Measurements from ENCODE around the gene ID3. TPM values are rescaled to one million over a fixed set of nuclear protein-coding genes. Genes with fewer than 3 reads are reported as not detected.

ID3 gene, protein sequence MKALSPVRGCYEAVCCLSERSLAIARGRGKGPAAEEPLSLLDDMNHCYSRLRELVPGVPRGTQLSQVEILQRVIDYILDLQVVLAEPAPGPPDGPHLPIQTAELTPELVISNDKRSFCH
- total RNA-seq: 82.4 TPM
- long read RNA-seq, transcript ID3-201 (3 exons, 1,251 nt): major isoform, 133 of 142 reads
- long read RNA-seq, partial matches to known transcripts: 0 of 142 reads
- long read RNA-seq, other reads (novel, unspliced or antisense): 5 of 142 reads

DNA sequence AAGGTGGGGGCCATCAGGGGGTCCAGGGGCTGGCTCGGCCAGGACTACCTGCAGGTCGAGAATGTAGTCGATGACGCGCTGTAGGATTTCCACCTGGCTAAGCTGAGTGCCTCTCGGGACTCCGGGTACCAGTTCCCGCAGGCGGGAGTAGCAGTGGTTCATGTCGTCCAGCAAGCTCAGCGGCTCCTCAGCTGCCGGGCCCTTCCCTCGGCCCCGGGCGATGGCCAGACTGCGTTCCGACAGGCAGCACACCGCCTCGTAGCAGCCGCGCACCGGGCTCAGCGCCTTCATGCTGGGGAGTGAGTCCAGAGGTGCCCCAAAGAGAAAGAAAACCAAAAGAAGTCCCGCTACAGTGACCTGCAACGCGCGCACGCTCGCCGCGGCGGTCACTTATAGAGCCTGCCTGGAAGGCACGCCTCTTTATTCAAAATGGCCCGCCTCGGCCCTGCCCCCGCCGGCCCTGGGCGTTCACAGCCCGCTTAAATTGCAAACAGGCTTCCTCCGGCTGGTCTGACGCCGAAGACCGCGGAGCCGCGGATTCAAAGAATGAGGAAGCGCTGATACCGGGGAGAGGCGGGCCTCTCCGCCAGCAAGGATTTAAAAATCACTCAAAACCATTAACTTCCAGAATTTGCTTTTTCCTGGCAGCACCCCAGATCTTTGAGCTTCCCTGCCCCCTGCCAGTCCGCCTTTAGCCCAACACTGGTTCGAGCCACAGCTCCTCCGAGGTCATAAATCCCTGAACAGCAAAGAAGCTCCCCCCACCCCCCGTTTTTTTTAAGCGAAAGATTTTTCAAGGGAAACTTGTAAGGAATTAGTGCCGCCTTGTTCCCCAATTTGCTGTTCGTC, at the start of gene ID3:
Gene ID3, minus strand, starts transcription at position 366 of the 849 bp plus-strand sequence. Its CDS starts 75 bp downstream, at position 291.
- intact Hi-C loops (cut with micrococcal nuclease): no loop called here
- DNase-seq: peak; percentile 98
- ATAC-seq: peak; percentile 76

DNA sequence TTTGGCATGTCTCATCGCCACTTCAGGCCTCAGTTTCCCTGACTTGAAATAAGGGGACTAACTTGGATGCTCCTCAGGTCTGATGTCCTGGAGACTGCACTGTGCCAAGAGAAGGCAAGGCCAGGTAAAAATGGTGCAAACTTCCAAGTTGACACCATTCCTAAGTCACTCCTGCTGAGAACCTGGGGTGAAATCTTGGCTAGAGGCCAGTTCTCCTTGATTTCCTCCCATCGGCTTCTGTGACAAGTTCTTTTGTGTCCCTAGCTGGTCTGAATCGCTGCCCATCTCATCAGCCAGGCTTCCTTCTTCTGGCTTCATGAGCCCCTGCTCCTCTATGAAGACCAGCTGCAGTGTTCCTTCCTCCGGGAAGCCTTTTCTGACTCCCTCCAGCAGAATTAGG, 48.6 kb upstream of the ID3 start:
- DNase-seq: no peak
- ATAC-seq: no peak
- intact Hi-C loops (cut with micrococcal nuclease): no loop called here

DNA sequence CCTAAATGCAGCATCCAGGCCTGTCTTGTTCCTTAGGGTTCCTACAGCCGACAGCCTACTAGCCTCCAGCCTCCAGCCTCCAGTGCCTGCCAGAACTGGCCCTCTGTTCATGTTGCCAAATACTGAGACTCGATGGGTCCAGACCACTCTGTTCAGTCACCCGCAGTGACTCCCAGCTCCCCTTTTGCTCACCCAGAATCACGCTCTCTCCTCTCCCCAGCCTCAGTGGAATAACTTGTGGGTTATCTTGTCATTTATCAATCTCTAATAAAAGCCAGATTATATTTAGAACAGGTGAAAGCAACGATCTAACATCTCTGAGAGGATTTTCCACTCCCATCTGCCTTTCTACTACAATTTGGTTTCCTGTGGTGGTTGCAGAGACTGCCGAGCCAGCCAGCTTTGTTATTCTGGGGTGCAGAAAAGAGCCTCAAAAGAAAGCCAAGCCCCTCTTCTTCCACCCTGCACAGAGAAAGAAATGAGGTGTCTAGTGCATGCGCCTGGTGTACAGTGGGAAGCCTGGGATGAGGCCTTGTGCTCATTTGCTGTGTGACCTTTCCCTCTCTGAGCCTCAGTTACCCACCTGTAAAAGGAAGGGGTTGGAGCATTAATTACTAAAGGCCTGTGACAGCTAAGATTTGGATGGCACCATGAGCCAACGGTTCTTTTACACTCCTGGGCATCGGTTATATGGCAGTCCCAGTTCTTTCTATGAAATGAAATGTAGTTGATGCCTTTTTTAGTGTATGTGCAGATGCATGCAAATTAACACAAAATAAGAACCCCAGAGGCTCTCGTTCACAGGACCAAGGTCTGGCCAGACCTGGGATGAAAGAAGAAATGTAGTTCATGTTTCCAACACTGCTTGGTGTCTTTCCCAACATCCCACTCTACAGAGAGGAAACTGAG, 42.9 kb upstream of the ID3 start:
- intact Hi-C loops (cut with micrococcal nuclease): no loop called here
- ATAC-seq: no peak
- DNase-seq: no peak

DNA sequence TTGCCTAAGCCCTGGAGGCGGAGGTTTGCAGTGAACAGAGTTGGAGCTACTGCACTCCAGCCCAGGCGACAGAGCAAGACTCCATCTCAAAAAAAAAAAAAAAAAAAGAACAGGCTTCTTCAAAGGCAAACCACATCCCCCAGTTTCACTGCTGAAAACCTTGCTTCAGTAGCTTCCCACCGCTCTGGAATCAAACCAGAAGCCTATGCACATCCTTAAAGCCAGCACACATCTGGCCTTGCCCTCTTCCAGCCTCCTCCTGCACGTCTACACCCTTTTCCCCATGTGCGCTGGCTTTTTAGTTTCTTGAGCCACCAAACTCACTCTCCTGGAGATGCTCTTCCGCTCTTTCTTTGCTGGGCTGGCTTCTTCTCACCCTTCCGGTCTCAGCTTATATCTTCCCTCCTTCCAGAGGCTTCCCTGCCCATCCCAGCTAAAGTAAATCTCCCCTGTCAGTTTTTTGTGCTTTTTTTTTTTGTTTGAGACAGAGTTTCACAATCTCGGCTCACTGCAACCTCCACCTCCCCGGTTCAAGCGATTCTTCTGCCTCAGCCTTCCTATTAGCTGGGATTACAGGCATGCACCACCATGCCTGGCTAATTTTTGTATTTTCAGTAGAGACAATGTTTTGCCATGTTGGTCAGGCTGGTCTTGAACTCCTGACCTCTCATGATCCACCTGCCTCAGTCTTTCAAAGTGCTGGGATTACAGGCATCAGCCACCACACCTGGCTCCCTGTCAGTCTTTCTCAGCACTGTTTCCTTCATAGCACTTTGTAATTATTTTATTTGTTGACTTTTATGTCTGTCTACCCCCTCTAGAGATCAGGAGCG, 42.0 kb upstream of the ID3 start:
- intact Hi-C loops (cut with micrococcal nuclease): no loop called here
- ATAC-seq (no peak), DNase-seq (no peak)

DNA sequence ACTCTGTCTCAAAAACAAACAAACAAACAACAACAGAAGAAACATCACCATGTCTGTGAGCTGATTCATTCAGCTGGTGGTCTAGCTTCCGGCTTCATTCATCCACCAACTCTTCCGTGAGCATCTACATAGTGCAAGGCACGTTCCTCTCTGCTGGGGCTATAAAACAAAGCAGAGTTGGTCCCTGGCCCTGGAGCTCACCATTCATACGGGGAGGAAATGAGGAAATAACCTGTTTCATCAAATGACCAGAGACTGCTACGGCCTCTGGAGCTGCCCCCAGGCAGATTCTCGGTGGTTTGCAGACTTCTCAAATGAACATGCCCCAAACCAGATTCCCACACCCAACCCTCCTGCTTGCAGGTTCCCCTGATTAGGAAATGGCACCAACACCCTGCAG, 41.0 kb upstream of the ID3 start:
- intact Hi-C loops (cut with micrococcal nuclease): no loop called here
- ATAC-seq: no peak

DNA sequence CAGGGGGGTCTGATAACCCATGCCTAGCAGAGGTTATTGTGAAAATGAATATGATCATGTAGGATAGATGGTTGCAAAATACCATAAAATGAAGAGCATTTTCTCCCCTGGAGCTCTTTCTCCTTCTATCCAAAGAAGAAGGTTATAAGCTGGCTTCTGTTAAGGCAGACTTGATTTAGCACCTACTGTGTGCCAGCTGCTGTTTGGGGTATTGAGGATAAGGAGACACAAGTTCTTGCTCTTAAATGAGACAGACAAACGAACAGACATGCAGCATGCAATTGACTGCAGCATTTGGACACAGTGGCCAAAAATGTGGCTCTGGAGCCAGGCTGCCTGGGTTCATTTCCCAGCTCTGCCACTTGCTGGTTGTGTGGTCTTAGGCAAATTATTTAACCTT, 39.8 kb upstream of the ID3 start:
- DNase-seq (no peak), ATAC-seq (no peak)
- intact Hi-C loops (cut with micrococcal nuclease): no loop called here

More for the DNA sequence above, 41.0 kb upstream of the ID3 start:
- no peak for DNase-seq

DNA sequence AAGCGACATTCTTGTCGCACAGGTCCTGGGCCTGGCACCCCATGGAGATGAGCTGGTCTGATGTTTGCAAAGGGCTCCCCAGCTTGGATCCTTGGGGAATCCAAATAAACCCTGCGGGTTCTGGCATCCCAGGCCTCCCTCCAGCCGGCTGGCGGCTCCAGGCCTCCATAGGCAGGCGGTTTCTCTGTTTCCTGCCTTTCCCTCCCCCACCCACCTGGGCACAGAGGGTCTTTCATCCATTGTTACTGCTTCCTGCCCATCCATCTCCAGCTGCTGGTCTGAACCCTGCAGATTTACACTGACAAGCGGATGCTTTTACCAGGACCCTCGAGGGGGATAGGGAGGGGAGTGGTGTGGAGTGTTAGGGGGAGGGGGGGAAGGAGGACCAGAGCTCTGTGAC, 39.1 kb upstream of the ID3 start:
- DNase-seq (no peak), ATAC-seq (no peak)
- intact Hi-C loops (cut with micrococcal nuclease): no loop called here

DNA sequence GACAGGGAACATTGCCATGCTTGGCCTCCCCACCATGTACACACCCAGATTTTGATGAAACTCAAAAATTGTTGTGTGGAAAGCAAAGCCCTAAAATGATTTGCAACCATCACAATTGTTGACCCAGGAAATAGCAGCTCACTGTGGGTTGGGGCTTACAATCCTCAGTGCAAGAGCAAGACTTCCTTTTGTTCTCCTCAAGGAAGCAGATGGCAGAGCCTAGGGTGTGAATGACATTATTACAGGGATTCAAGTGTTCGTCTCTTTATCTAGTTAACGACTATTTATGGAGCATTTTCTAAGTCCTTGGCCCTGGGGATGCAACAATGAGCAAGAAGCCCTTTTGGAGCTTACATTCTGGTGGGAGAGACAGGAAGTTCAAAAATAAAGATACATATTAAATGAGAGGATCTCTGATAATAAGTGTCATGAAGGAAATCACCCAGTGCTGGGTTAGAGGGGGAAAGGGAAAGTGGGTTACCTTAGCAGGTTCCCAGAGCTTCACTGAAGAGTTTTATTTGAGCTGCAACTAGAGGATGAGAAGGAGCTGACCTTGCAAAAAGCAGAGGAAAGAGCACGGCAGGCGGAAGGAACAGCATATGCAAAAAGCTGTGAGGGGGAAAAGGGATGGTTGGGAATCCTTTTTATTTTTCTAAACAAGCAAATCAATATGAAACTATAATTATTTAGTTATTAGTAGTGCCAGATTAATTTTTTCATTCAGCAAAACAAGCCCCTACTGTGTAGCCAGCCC, 38.5 kb upstream of the ID3 start:
- no peak for DNase-seq
- ATAC-seq: no peak
- intact Hi-C loops (cut with micrococcal nuclease): no loop called here

DNA sequence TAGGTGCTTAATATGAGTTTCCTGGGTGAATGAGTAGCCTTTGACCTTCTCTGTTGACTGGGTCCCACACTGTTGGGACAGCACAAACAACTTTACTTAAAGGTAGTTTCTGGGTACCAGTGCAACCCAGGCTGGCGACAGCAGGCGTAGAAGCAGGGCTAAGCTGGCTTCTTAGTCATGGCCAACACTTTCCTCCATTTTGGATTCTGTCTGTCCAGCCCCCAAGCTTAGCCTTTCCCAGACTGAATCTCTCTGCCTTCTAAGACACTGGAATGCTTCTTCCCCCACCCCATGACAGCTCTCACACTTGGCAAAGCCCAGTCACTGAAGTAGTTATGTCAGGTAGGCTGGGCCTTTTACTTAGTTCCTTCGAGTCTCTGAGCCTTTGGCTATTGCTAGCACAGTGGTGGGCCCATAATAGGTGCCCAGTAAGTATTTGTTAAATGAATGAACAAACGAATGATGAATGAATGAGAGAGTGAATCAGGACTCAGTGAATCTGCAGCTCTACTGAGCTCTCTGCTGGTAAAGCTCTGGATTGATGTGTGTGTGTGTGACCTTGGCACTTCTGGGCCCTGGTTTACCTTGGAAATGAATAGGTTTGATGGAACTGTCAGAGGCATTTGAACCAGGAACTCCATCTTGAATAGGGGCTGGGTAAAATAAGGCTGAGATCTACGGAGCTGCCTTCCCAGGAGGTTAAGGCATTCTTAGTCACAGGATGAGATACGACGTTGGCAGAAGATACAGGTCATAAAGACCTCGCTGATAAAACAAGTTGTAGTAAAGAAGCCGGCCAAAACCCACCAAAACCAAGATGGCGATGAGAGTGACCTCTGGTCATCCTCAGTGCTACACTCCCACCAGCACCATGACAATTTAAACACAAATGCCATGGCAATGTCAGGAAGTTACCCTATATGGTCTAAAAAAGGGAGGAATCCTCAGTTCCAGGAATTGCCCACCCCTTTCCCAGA, 37.4 kb upstream of the ID3 start:
- intact Hi-C loops (cut with micrococcal nuclease): no loop called here
- DNase-seq: no peak
- no peak for ATAC-seq

DNA sequence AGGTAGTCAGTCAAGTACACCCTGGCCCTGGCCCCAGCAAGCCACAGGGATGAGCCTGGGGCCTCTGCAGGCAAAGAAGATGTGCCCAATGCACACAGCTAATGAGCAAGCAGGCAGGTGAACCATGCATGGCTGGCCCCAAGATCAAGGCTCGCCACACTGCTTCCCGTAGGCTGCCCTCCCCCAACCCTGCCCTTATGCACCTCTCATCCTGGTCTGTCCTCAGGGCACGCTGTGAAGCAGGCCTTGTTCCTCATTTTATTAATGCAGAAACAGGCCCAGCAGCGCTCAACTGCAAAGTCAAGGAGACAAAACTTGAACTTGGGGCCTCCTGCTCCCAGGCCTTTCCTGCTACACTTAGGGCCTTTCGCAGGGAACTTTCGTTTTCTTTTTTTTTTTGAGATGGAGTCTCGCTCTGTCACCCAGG, 35.6 kb upstream of the ID3 start:
- DNase-seq: no peak
- ATAC-seq: no peak
- intact Hi-C loops (cut with micrococcal nuclease): no loop called here

DNA sequence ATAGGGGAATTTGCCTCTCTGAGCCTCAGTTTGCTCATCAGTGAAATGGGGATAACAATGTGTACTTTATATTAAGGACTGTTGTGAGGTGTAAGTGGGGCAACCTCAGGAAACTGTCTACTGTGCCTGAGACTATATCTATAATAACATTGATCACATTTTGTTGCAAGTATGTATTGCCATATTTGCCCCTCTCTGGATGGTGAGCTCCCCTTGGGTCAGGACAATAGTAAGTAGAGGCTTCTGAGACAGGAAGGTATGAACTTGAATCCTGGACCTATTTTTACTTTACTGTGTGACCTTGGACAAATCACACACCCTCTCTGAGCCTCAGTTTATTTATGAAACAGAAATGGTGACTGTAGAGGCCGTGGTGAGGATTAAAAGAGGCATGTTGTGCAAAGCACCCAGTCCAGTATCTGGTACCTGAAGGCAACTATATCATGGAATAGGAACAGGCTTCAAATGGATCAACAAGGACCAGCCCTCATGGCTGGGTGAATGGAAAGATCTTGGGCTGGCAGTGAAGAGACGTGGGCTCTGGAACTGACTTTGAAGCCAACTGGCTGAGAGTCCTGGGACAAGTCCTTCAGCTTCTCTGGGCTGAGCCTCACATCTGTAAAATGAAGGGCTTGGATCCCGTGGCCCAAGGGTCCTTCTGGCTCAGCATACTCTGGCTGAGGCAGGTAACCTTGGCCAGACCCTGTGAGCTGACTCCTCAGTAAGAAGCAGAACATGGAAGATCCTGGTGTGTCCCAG, 35.0 kb upstream of the ID3 start:
- ATAC-seq (no peak), DNase-seq (no peak)
- intact Hi-C loops (cut with micrococcal nuclease): no loop called here

DNA sequence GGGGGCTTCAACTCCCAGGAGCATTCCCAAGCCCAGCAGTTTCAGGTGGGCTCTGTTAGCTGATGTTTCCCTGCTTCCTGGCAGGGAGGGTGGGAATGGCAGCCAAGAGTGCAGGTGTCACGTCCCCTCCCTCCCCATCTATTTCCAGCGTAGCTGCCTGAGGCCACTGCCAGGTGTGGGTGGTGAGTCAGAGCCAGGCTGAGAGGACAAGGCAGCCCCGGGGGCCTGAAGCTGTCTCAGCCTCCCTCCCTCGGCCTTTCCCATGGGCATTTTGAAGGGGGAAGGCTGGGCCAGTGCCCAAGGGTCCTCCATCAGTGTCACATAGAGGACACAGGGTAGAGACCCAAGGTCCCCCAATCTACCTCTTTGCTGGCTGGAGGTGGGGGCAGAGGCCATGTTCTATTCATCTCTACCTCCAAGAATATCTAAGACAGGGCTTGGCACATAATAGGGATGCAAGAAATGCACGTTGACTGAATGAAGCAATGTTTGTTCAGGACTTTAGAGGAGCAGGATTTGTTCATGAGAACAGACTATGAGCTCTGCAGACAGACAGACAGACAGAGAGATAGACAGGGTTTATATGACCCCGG, 34.4 kb upstream of the ID3 start:
- ATAC-seq (no peak), DNase-seq (no peak)
- intact Hi-C loops (cut with micrococcal nuclease): no loop called here

DNA sequence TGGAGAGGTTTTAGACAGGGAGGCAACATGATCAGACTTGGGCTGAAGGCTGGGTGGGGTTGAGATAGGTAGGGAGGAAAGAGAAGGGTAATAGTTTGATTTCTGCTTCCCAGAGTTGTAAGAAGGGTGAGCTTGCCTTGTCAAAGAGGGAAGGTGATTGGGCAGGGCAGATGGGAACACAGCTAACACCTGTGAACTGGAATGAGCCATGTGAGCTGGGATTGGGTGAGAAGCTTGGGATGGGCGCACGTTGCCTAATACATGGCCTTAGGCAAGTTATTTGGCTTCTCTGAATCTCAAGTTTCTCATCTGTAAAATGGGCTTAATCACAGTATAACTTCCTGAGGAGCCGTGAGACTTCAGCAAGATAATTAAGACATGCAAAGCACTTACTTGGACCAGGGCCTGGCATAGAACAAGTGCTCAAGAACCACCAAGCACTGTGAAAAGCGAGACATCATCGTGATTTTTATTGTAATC, 33.8 kb upstream of the ID3 start:
- DNase-seq (no peak), ATAC-seq (no peak)
- intact Hi-C loops (cut with micrococcal nuclease): no loop called here

DNA sequence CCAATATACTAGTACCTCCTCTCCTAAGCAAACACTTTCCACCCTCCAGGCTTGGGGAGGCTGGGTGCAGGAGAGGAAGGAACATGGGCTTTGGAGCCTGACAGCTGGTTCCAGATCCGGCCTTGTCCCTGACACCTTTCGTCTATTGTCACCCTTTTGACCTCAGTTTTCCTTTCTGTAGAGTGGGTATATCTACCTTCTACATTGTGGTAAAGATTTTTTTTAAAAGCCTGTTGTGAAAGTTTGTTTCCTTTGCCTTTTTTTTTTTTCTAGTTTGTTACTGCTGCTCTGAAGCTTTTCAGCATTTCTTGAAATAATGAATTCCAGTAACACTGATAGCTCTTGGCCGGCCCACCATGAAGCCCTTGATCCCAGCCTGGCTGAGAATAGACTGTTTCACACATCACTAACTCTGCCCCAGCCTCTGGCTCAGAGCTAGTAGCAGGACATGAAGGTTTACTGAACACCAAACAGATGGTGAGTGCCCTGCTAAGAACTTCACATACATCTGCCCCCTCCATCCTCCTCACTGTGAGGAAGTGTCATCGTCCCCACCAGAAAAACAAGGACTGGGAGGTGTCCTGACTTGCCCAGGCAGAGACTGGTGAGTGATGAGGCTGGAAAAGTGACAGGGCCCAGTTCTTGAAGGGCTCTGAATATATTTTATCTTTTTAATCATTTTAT, 33.0 kb upstream of the ID3 start:
- ATAC-seq (no peak), DNase-seq (no peak)
- intact Hi-C loops (cut with micrococcal nuclease): no loop called here

DNA sequence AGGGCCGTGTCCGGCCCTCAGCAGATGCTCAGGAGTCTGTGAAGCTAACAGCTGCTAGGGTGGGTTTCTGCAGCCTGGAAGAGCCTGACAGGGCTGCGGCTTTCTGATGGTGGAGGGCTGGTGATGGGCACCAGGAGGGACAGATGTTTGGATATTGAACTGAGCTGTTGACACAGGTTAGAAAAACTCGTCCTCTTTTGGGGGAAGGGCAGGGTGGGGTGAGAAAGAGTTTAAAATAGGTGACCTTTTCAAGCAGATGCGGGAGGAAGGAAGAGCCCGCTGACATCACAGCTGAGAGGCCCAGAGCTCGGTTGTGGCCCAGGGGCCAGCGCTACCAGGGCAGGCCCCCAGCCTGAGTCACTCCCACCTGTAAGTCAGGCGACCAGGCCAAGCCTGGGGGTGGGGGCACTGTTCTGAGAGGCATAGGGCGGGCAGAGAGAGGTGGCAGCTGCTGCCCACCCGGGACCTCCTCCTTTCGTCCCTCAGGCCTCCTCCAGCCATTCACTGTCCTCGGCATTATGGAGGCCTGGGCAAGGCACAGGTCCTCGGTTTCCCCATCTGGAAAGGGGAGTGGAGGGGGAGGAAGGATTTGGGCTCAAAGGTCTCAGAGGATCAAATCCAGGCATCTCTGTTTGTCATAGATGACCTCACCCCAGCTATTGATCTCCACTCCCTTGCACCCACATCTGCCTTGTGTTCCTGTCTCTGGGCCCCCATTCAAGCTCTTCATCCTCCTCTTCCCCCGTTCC, 32.3 kb upstream of the ID3 start:
- DNase-seq (no peak), ATAC-seq (peak; percentile 18)
- intact Hi-C loops (cut with micrococcal nuclease): no loop called here
